ENCODE results near the gene OPALIN.

- peak; percentile 97 for TF ChIP-seq MAX (IDR thresholded peaks at IDR 0.05)
- TF ChIP-seq EP300 (IDR thresholded peaks at IDR 0.05; ENCODE audit: borderline replicate concordance) = no peak
- 0 out of 2 replicates have a peak, but pooled peaks have one; percentile 27 for TF ChIP-seq TAF1 (IDR thresholded peaks at IDR 0.05; ENCODE audit: low read depth)
- peak; percentile 96 for TF ChIP-seq RAD21 (IDR thresholded peaks at IDR 0.05; ENCODE audit: low read depth)
- no peak for TF ChIP-seq REST (IDR thresholded peaks at IDR 0.05; ENCODE audit: low read depth)
- no peak for TF ChIP-seq ZBTB7A (IDR thresholded peaks at IDR 0.05; ENCODE audit: low read depth)
- no peak for TF ChIP-seq NFIC (IDR thresholded peaks at IDR 0.05)
- TF ChIP-seq CREB1 (IDR thresholded peaks at IDR 0.05; ENCODE audit: low read depth) = no peak
- no peak for TF ChIP-seq CEBPB (IDR thresholded peaks at IDR 0.05)
- TF ChIP-seq USF1 (IDR thresholded peaks at IDR 0.05) = peak; percentile 78
- TF ChIP-seq YY1 (IDR thresholded peaks at IDR 0.05; ENCODE audit: low read depth) = no peak
- peak; percentile 45 for TF ChIP-seq TEAD4 (IDR thresholded peaks at IDR 0.05)
- TF ChIP-seq TCF12 (IDR thresholded peaks at IDR 0.05; ENCODE audit: low read depth) = no peak
- no peak for TF ChIP-seq EGR1 (IDR thresholded peaks at IDR 0.05)
Observed at GRCh38 chr10:96374985-96375830, 16.4 kb upstream of the OPALIN start.

Data from Ishikawa (cell line).